GM19438 (cell line): ENCODE measurements around the gene POU6F1.
"Not testable (repeated sequence)": the region's sequence is repeated elsewhere in the genome, so short reads cannot be mapped to it uniquely, and the experiment has no call there.

Experiments used
- ATAC-seq: cut with Tn5 transposase; IDR thresholded peaks from one replicate; pipeline ENCODE4 v1.9.1; 2021; ENCODE audit warnings: low read depth; ENCODE audit not compliant: unreplicated experiment

Gene POU6F1

GRCh38 chr12:51217968-51218606 lies at the start of gene POU6F1:
POU6F1 (minus strand) TSS chr12:51218062; CDS start chr12:51206836, 11,226 bp downstream.
- ATAC-seq = peak; percentile 83

GRCh38 chr12:51265024-51265423 lies 47.2 kb upstream of the POU6F1 start:
- no peak for ATAC-seq

GRCh38 chr12:51264297-51264696 lies 46.4 kb upstream of the POU6F1 start:
- ATAC-seq = no peak

GRCh38 chr12:51263341-51263740 lies 45.5 kb upstream of the POU6F1 start:
- no peak for ATAC-seq

- ATAC-seq = no peak
Measured at GRCh38 chr12:51262758-51263177, 44.9 kb upstream of the POU6F1 start.

GRCh38 chr12:51259600-51259999 lies 41.7 kb upstream of the POU6F1 start:
- ATAC-seq = not testable (repeated sequence)

GRCh38 chr12:51254536-51254935 lies 36.7 kb upstream of the POU6F1 start:
- no peak for ATAC-seq

- ATAC-seq = no peak
Measured at GRCh38 chr12:51253276-51253675, 35.4 kb upstream of the POU6F1 start.

GRCh38 chr12:51247523-51248206 lies 29.8 kb upstream of the POU6F1 start:
- no peak for ATAC-seq

- no peak for ATAC-seq
Measured at GRCh38 chr12:51246254-51246853, 28.5 kb upstream of the POU6F1 start.

- ATAC-seq = no peak
Measured at GRCh38 chr12:51245476-51246253, 27.8 kb upstream of the POU6F1 start.

GRCh38 chr12:51244269-51244668 lies 26.4 kb upstream of the POU6F1 start:
- ATAC-seq = no peak

- ATAC-seq = no peak
Measured at GRCh38 chr12:51242876-51243275, 25.0 kb upstream of the POU6F1 start.

GRCh38 chr12:51242120-51242519 lies 24.3 kb upstream of the POU6F1 start:
- no peak for ATAC-seq

- no peak for ATAC-seq
Measured at GRCh38 chr12:51240971-51241370, 23.1 kb upstream of the POU6F1 start.

GRCh38 chr12:51238510-51239334 lies 20.9 kb upstream of the POU6F1 start, which contains the start of gene DAZAP2:
DAZAP2 (plus strand) TSS chr12:51238826; CDS start chr12:51238908, 82 bp downstream.
- ATAC-seq = peak; percentile 93

- peak; percentile 4 for ATAC-seq
Measured at GRCh38 chr12:51238037-51238509, 20.2 kb upstream of the POU6F1 start.

GRCh38 chr12:51234530-51234929 lies 16.7 kb upstream of the POU6F1 start:
- no peak for ATAC-seq

- ATAC-seq = no peak
Measured at GRCh38 chr12:51232642-51233041, 14.8 kb upstream of the POU6F1 start.
